SK-N-SH (cell line): ENCODE measurements around the gene HIBADH. TPM values are rescaled to one million over a fixed set of nuclear protein-coding genes. Genes with fewer than 3 reads are reported as not detected.

Source experiments
- CTCF ChIA-PET: fragments of 300-600, 350-600 bp; formaldehyde crosslinking; extraction: SDS; loops from one replicate; lab custom pipeline; 2021; lab: Yijun Ruan, JAX
- POLR2A ChIA-PET: fragments of 350-600 bp; sonication (Branson Sonifier 250); formaldehyde crosslinking; extraction: SDS; loops from one replicate; lab custom pipeline; 2020; ENCODE audit warnings: antibody characterized with exemption, inconsistent platforms; lab: Yijun Ruan, JAX
- DNase-seq: peaks from one replicate; pipeline ENCODE4 v3.0.0; 2012
- H2AFZ ChIP-seq: fragments of 200-600 bp; sonication (generic); 2 replicates; pipeline ENCODE4 v1.8.1; 2016; ENCODE audit warnings: antibody characterized with exemption, mild to moderate bottlenecking, low read depth
- H3F3A ChIP-seq: fragments of 200-600 bp; sonication (generic); replicated peaks from 2 replicates; pipeline ENCODE3; 2016; ENCODE audit warnings: antibody characterized with exemption, mild to moderate bottlenecking; ENCODE audit not compliant: insufficient read depth
- H3K27ac ChIP-seq, 2 experiments: fragments of 200-500 bp in 1 of 2; fragments of 200-600 bp in 1 of 2; sonication (Bioruptor generic) in 1 of 2; sonication (generic), shearing (Covaris generic) in 1 of 2; 2 replicates each; pipeline versions ENCODE4 v1.5.1 to v1.6.1; 2014 to 2016; ENCODE audit warnings: low read depth in 2 of 2, inconsistent platforms in 1 of 2, low read length in 1 of 2, mild to moderate bottlenecking in 1 of 2, mixed read lengths in 1 of 2
- H3K27me3 ChIP-seq: fragments of 200-600 bp; sonication (generic), shearing (Covaris generic); 2 replicates; pipeline ENCODE4 v1.6.1; 2016; ENCODE audit warnings: mixed run types; ENCODE audit not compliant: insufficient read depth
- H3K36me3 ChIP-seq, 2 experiments: fragments of 200-500 bp in 1 of 2; fragments of 200-600 bp in 1 of 2; sonication (Bioruptor generic) in 1 of 2; sonication (generic) in 1 of 2; replicated peaks in 1 of 2; 2 replicates each; pipeline versions ENCODE3 to v1.5.1; 2014 to 2016; ENCODE audit warnings: low read length in 1 of 2, mild to moderate bottlenecking in 1 of 2; ENCODE audit not compliant: insufficient read depth in 2 of 2, control insufficient read depth in 1 of 2
- H3K4me1 ChIP-seq, 2 experiments: fragments of 200-500 bp in 1 of 2; fragments of 200-600 bp in 1 of 2; sonication (Bioruptor generic) in 1 of 2; sonication (generic), shearing (Covaris generic) in 1 of 2; 2 replicates each; pipeline versions ENCODE4 v1.5.1 to v1.6.1; 2014 to 2016; ENCODE audit warnings: low read depth in 1 of 2, low read length in 1 of 2, mixed run types in 1 of 2; ENCODE audit not compliant: insufficient read depth in 2 of 2, control insufficient read depth in 1 of 2
- H3K4me2 ChIP-seq: fragments of 200-600 bp; sonication (generic), shearing (Covaris generic); 2 replicates; pipeline ENCODE4 v1.6.1; 2017; ENCODE audit warnings: mixed run types
- H3K4me3 ChIP-seq, 2 experiments: fragments of 200-500 bp in 1 of 2; fragments of 200-600 bp in 1 of 2; sonication (Bioruptor generic) in 1 of 2; sonication (generic), shearing (Covaris generic) in 1 of 2; 2 replicates each; pipeline versions ENCODE4 v1.5.1 to v1.8.1; 2014 to 2016; ENCODE audit warnings: low read depth in 2 of 2, inconsistent platforms in 1 of 2, low read length in 1 of 2, mild to moderate bottlenecking in 1 of 2, mixed read lengths in 1 of 2, moderate library complexity in 1 of 2
- H3K79me2 ChIP-seq: fragments of 200-600 bp; sonication (generic); 2 replicates; pipeline ENCODE4 v1.8.1; 2017; ENCODE audit warnings: mild to moderate bottlenecking; ENCODE audit not compliant: insufficient read depth
- H3K9ac ChIP-seq: fragments of 200-600 bp; sonication (generic); 2 replicates; pipeline ENCODE4 v1.6.1; 2017; ENCODE audit warnings: mixed run types
- H3K9me2 ChIP-seq: fragments of 200-600 bp; sonication (generic); 2 replicates; pipeline ENCODE4 v1.6.1; 2017; ENCODE audit warnings: mixed run types
- H3K9me3 ChIP-seq: fragments of 200-600 bp; sonication (generic); 2 replicates; pipeline ENCODE4 v1.6.1; 2017; ENCODE audit warnings: mixed run types, mild to moderate bottlenecking, moderate library complexity
- H4K20me1 ChIP-seq: fragments of 200-600 bp; sonication (generic); 2 replicates; pipeline ENCODE4 v1.6.1; 2017; ENCODE audit warnings: mild to moderate bottlenecking, mixed run types; ENCODE audit not compliant: insufficient read depth
- CTCF ChIP-seq: fragments of 200-600 bp; sonication (generic); IDR thresholded peaks from 2 replicates; pipeline ENCODE4 v1.6.1; 2017; ENCODE audit warnings: antibody characterized with exemption, mild to moderate bottlenecking, moderate library complexity
- ELF1 ChIP-seq: IDR thresholded peaks from 2 replicates; pipeline ENCODE4 v1.4.0; 2012
- EP300 ChIP-seq, 2 experiments: IDR thresholded peaks; 2 replicates each; pipeline versions ENCODE4 v1.4.0 to v1.6.1; 2012; ENCODE audit warnings: borderline replicate concordance in 1 of 2, low read depth in 1 of 2, low read length in 1 of 2
- FOXJ3 ChIP-seq: sonication (generic); formaldehyde crosslinking; IDR thresholded peaks from 2 replicates; pipeline ENCODE4 v1.5.1; 2020; ENCODE audit warnings: mild to moderate bottlenecking, missing genetic modification reagents
- FOXM1 ChIP-seq: IDR thresholded peaks from 2 replicates; pipeline ENCODE4 v1.4.0; 2012; ENCODE audit warnings: low read depth, mild to moderate bottlenecking
- JUND ChIP-seq: IDR thresholded peaks from 2 replicates; pipeline ENCODE4 v1.4.0; 2012
- MAX ChIP-seq: IDR thresholded peaks from 2 replicates; pipeline ENCODE4 v1.4.0; 2012; ENCODE audit warnings: low read depth
- MEF2A ChIP-seq: IDR thresholded peaks from 2 replicates; pipeline ENCODE4 v1.4.0; 2012; ENCODE audit warnings: low read depth, borderline replicate concordance
- MXI1 ChIP-seq: IDR thresholded peaks from 2 replicates; pipeline ENCODE4 v1.6.1; 2012; ENCODE audit warnings: mild to moderate bottlenecking, low read depth, low read length, improper control_type of control experiment
- NFIC ChIP-seq: IDR thresholded peaks from 2 replicates; pipeline ENCODE4 v1.4.0; 2012; ENCODE audit warnings: borderline replicate concordance
- NRF1 ChIP-seq: IDR thresholded peaks from 2 replicates; pipeline ENCODE4 v1.6.1; 2012; ENCODE audit warnings: low read depth, mild to moderate bottlenecking, low read length
- POLR2AphosphoS5 ChIP-seq: IDR thresholded peaks from 2 replicates; pipeline ENCODE4 v1.6.1; 2012; ENCODE audit warnings: low read depth, low read length
- RAD21 ChIP-seq: IDR thresholded peaks from 2 replicates; pipeline ENCODE4 v1.6.1; 2012; ENCODE audit warnings: mild to moderate bottlenecking, low read length
- RFX5 ChIP-seq: IDR thresholded peaks from 2 replicates; pipeline ENCODE4 v1.6.1; 2012; ENCODE audit warnings: mild to moderate bottlenecking, improper control_type of control experiment, low read length
- SIN3A ChIP-seq: IDR thresholded peaks from 2 replicates; pipeline ENCODE4 v1.6.1; 2012; ENCODE audit warnings: low read depth, mild to moderate bottlenecking, low read length, moderate library complexity, borderline replicate concordance
- TAF1 ChIP-seq: IDR thresholded peaks from 2 replicates; pipeline ENCODE4 v1.6.1; 2012; ENCODE audit warnings: low read depth, mild to moderate bottlenecking, low read length, moderate library complexity, borderline replicate concordance
- TCF12 ChIP-seq: IDR thresholded peaks from 2 replicates; pipeline ENCODE4 v1.4.0; 2012
- TEAD4 ChIP-seq: IDR thresholded peaks from 2 replicates; pipeline ENCODE4 v1.4.0; 2012; ENCODE audit warnings: mild to moderate bottlenecking, borderline replicate concordance; ENCODE audit not compliant: insufficient read depth
- WGBS: methylation state at CpG from one replicate; pipeline ENCODE4 v1.1.6; 2017; ENCODE audit warnings: low lambda C conversion rate; 5-methylcytosine and 5-hydroxymethylcytosine counted together
- polyA plus RNA-seq, 3 experiments: library from polyadenylated mRNA; depleted of rRNA; stranded (reverse); fragments of >200 nt; gene quantifications; 2 replicates each; pipeline ENCODE4 v1.2.3, GENCODE V29; 2012
- TF ChIP-seq, protein P1 (sequence below): fragments of 150-350 bp; IDR thresholded peaks from 2 replicates; pipeline ENCODE4 v1.6.1; 2017; ENCODE audit warnings: antibody characterized with exemption, low read length, low read depth, borderline replicate concordance
- TF ChIP-seq, protein P2 (sequence below): IDR thresholded peaks from 2 replicates; pipeline ENCODE4 v1.6.1; 2012; ENCODE audit warnings: mild to moderate bottlenecking, low read depth, low read length, moderate library complexity
- TF ChIP-seq, protein P3 (sequence below): fragments of 150-350 bp; IDR thresholded peaks from 2 replicates; pipeline ENCODE4 v1.6.1; 2016; ENCODE audit warnings: mild to moderate bottlenecking, low read depth, low read length

Gene HIBADH
- polyA plus RNA-seq, 1 of the 3 experiments (the other 2 are of a cell fraction) = 71.8 TPM

GRCh38 chr7:27651702-27652101, 11.0 kb downstream of the HIBADH start:
- H3K9me3 ChIP-seq = no peaks in the 10 kb centered on the region
- DNase-seq = no peak
- H3K4me3 ChIP-seq = no peak overlapping the region
- H2AFZ ChIP-seq = no peak overlapping the region
- TF ChIP-seq FOXM1 = no peak
- TF ChIP-seq TCF12 = no peak
- TF ChIP-seq JUND = no peak
- TF ChIP-seq, protein P1, sequence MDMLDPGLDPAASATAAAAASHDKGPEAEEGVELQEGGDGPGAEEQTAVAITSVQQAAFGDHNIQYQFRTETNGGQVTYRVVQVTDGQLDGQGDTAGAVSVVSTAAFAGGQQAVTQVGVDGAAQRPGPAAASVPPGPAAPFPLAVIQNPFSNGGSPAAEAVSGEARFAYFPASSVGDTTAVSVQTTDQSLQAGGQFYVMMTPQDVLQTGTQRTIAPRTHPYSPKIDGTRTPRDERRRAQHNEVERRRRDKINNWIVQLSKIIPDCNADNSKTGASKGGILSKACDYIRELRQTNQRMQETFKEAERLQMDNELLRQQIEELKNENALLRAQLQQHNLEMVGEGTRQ = no peak
- TF ChIP-seq EP300 (IDR thresholded peaks at IDR 0.05; ENCODE audit: borderline replicate concordance in 1 of 2, low read depth in 1 of 2, low read length in 1 of 2) = no peak
- no peak for TF ChIP-seq RAD21
- no peak for TF ChIP-seq MEF2A
- ChIA-PET POLR2A (no interaction called here), CTCF (interaction anchor here (1.1 to 1.8 kb wide), 3 partner anchors 10 to 71 kb away, joined by 3 to 4 read pairs (median 3); no protein-coding TSS in a partner anchor)
- H4K20me1 ChIP-seq = no peaks in the 10 kb centered on the region
- H3K27me3 ChIP-seq = no peaks in the 10 kb centered on the region
- H3K4me2 ChIP-seq = no peak overlapping the region
- H3K9me2 ChIP-seq = no peaks in the 10 kb centered on the region
- H3K79me2 ChIP-seq = peaks cover 7% of the 10 kb centered on the region; the same call in 1 of the 2 replicates
- H3K27ac ChIP-seq = no peak overlapping the region
- peaks cover 21 to 36% of the 10 kb centered on the region in 2 experiments for H3K36me3 ChIP-seq
- peaks cover 22% of the 10 kb centered on the region for H3F3A ChIP-seq
- H3K9ac ChIP-seq = no peak overlapping the region
- peaks cover 0 to 8% of the 10 kb centered on the region in 2 experiments; a peak in 1 of 4 replicates for H3K4me1 ChIP-seq

DNA sequence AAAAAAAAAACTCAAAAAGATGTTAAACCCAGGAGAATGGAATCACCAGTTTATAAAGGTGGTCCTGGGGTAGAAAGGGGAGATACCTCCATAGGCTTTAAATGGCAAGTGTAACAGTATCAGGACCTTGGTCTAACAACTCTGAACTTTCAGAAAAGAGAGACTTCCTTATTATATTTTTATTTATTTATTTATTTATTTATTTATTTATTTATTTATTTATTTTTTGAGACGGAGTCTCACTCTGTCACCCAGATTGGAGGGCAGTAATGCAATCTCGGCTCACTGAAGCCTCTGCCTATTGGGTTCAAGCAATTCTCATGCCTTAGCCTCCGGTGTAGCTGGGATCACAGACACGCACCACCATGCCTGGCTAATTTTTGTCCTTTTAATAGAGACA, 12.4 kb downstream of the HIBADH start:
- ChIA-PET CTCF (interaction anchor here (0.9 to 1.8 kb wide), 3 partner anchors 45 to 370 kb away, joined by 3 read pairs; no protein-coding TSS in a partner anchor), POLR2A (no interaction called here)
- H2AFZ ChIP-seq = no peak overlapping the region
- peaks cover 21 to 29% of the 10 kb centered on the region in 2 experiments for H3K36me3 ChIP-seq
- peaks cover 0 to 8% of the 10 kb centered on the region in 2 experiments; a peak in 1 of 4 replicates for H3K4me1 ChIP-seq
- H3F3A ChIP-seq = peaks cover 10% of the 10 kb centered on the region
- H3K79me2 ChIP-seq = peaks cover 5% of the 10 kb centered on the region; the same call in 1 of the 2 replicates
- H3K4me2 ChIP-seq = no peak overlapping the region
- WGBS = 96% methylated on average over 4 of the region's 4 CpGs
- H4K20me1 ChIP-seq = no peaks in the 10 kb centered on the region
- H3K9me3 ChIP-seq = no peaks in the 10 kb centered on the region
- no peak overlapping the region for H3K9ac ChIP-seq
- H3K27me3 ChIP-seq = no peaks in the 10 kb centered on the region
- DNase-seq = no peak
- H3K9me2 ChIP-seq = no peaks in the 10 kb centered on the region
- no peak overlapping the region for H3K4me3 ChIP-seq
- no peak overlapping the region for H3K27ac ChIP-seq
- TF ChIP-seq NRF1 (no peak), MAX (no peak), ELF1 (no peak), MEF2A (no peak), TEAD4 (no peak), NFIC (no peak), RFX5 (no peak), FOXJ3 (no peak), EP300 (IDR thresholded peaks at IDR 0.05; ENCODE audit: borderline replicate concordance in 1 of 2, low read depth in 1 of 2, low read length in 1 of 2) (no peak), MXI1 (no peak), POLR2AphosphoS5 (no peak), CTCF (no peak), TAF1 (no peak), FOXM1 (no peak), TCF12 (no peak), SIN3A (no peak)
- TF ChIP-seq, protein P2, sequence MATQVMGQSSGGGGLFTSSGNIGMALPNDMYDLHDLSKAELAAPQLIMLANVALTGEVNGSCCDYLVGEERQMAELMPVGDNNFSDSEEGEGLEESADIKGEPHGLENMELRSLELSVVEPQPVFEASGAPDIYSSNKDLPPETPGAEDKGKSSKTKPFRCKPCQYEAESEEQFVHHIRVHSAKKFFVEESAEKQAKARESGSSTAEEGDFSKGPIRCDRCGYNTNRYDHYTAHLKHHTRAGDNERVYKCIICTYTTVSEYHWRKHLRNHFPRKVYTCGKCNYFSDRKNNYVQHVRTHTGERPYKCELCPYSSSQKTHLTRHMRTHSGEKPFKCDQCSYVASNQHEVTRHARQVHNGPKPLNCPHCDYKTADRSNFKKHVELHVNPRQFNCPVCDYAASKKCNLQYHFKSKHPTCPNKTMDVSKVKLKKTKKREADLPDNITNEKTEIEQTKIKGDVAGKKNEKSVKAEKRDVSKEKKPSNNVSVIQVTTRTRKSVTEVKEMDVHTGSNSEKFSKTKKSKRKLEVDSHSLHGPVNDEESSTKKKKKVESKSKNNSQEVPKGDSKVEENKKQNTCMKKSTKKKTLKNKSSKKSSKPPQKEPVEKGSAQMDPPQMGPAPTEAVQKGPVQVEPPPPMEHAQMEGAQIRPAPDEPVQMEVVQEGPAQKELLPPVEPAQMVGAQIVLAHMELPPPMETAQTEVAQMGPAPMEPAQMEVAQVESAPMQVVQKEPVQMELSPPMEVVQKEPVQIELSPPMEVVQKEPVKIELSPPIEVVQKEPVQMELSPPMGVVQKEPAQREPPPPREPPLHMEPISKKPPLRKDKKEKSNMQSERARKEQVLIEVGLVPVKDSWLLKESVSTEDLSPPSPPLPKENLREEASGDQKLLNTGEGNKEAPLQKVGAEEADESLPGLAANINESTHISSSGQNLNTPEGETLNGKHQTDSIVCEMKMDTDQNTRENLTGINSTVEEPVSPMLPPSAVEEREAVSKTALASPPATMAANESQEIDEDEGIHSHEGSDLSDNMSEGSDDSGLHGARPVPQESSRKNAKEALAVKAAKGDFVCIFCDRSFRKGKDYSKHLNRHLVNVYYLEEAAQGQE = no peak
- TF ChIP-seq, protein P3, sequence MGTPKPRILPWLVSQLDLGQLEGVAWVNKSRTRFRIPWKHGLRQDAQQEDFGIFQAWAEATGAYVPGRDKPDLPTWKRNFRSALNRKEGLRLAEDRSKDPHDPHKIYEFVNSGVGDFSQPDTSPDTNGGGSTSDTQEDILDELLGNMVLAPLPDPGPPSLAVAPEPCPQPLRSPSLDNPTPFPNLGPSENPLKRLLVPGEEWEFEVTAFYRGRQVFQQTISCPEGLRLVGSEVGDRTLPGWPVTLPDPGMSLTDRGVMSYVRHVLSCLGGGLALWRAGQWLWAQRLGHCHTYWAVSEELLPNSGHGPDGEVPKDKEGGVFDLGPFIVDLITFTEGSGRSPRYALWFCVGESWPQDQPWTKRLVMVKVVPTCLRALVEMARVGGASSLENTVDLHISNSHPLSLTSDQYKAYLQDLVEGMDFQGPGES = no peak
- TF ChIP-seq, all 33 proteins: peak for 0
